Measurements from ENCODE around the gene CIAO2B.

Gene CIAO2B

GRCh38 chr16:66913081-66913480 is 21.1 kb downstream of the CIAO2B start:
- H3K27me3 ChIP-seq (ENCODE audit: insufficient read depth, low read length, poor library complexity): no peaks in the 10 kb centered on the region
- 0 out of 2 replicates have a peak, but pooled peaks cover 3% of the 10 kb centered on the region for H4K20me1 ChIP-seq (ENCODE audit: insufficient read depth, low read length)
- no peaks in the 10 kb centered on the region for H3K4me1 ChIP-seq (ENCODE audit: insufficient read depth, low read length)
- H3K9me3 ChIP-seq (ENCODE audit: insufficient read depth, low read length, severe bottlenecking): no peaks in the 10 kb centered on the region
- no peaks in the 10 kb centered on the region for H3K36me3 ChIP-seq (ENCODE audit: insufficient read depth, low read length)
- H2AFZ ChIP-seq (ENCODE audit: low read depth, low read length): no peak overlapping the region
- H3K4me2 ChIP-seq (ENCODE audit: insufficient read depth, low read length): no peak overlapping the region
- ATAC-seq (ENCODE audit: insufficient read depth, low read depth) (no peak), DNase-seq (no peak)
- no peak overlapping the region for H3K4me3 ChIP-seq (ENCODE audit: low read depth in 1 of 2, low read length in 2 of 2)
- H3K9ac ChIP-seq (ENCODE audit: low read depth, low read length): no peak overlapping the region
- H3K27ac ChIP-seq (ENCODE audit: low read length): no peak overlapping the region
- no peak for TF ChIP-seq EZH2 (IDR thresholded peaks at IDR 0.05; ENCODE audit: borderline replicate concordance, low read depth, low read length, severe bottlenecking)
- TF ChIP-seq, protein P1, sequence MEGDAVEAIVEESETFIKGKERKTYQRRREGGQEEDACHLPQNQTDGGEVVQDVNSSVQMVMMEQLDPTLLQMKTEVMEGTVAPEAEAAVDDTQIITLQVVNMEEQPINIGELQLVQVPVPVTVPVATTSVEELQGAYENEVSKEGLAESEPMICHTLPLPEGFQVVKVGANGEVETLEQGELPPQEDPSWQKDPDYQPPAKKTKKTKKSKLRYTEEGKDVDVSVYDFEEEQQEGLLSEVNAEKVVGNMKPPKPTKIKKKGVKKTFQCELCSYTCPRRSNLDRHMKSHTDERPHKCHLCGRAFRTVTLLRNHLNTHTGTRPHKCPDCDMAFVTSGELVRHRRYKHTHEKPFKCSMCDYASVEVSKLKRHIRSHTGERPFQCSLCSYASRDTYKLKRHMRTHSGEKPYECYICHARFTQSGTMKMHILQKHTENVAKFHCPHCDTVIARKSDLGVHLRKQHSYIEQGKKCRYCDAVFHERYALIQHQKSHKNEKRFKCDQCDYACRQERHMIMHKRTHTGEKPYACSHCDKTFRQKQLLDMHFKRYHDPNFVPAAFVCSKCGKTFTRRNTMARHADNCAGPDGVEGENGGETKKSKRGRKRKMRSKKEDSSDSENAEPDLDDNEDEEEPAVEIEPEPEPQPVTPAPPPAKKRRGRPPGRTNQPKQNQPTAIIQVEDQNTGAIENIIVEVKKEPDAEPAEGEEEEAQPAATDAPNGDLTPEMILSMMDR (IDR thresholded peaks at IDR 0.05; ENCODE audit: borderline replicate concordance, extremely low read depth, low read length, poor library complexity, severe bottlenecking): peak; percentile 8
- no peaks in the 10 kb centered on the region for H3K79me2 ChIP-seq (ENCODE audit: insufficient read depth, low read length)

DNA sequence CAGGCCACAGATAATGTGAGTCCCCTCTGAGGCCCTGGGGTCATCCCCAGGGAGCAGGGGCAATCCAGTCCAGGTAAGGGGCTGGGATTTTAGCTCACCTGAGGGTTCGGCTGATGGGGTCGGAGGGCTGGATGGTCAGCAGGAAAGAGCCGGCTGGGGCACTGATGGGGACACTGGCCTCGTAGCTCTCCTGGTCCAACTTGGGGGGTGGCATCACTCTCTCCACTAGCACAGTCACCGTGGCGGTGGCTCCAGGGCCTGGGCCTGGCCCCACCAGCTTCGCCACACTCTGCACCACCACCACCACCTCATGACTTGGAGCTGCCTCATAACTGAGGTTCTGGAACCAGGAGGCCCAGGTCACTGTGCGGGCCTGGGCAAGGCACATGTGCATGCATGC is 22.4 kb downstream of the CIAO2B start:
- H3K27ac ChIP-seq (ENCODE audit: low read length): no peak overlapping the region
- H2AFZ ChIP-seq (ENCODE audit: low read depth, low read length): no peak overlapping the region
- H3K79me2 ChIP-seq (ENCODE audit: insufficient read depth, low read length): no peaks in the 10 kb centered on the region
- H3K36me3 ChIP-seq (ENCODE audit: insufficient read depth, low read length): no peaks in the 10 kb centered on the region
- no peaks in the 10 kb centered on the region for H3K4me1 ChIP-seq (ENCODE audit: insufficient read depth, low read length)
- DNase-seq: no peak
- H3K4me2 ChIP-seq (ENCODE audit: insufficient read depth, low read length): no peak overlapping the region
- ATAC-seq (ENCODE audit: insufficient read depth, low read depth): no peak
- H3K9me3 ChIP-seq (ENCODE audit: insufficient read depth, low read length, severe bottlenecking): no peaks in the 10 kb centered on the region
- no peaks in the 10 kb centered on the region for H4K20me1 ChIP-seq (ENCODE audit: insufficient read depth, low read length)
- H3K27me3 ChIP-seq (ENCODE audit: insufficient read depth, low read length, poor library complexity): no peaks in the 10 kb centered on the region
- H3K9ac ChIP-seq (ENCODE audit: low read depth, low read length): no peak overlapping the region
- TF ChIP-seq EZH2 (IDR thresholded peaks at IDR 0.05; ENCODE audit: borderline replicate concordance, low read depth, low read length, severe bottlenecking): no peak
- TF ChIP-seq, protein P1 (IDR thresholded peaks at IDR 0.05; ENCODE audit: borderline replicate concordance, extremely low read depth, low read length, poor library complexity, severe bottlenecking): no peak
- no peak overlapping the region for H3K4me3 ChIP-seq (ENCODE audit: low read depth in 1 of 2, low read length in 2 of 2)

GRCh38 chr16:66911112-66911511 is 23.1 kb downstream of the CIAO2B start:
- no peak for DNase-seq
- ATAC-seq (ENCODE audit: insufficient read depth, low read depth): no peak
- Histone ChIP-seq H2AFZ (ENCODE audit: low read depth, low read length) (no peak overlapping the region), H3K4me1 (ENCODE audit: insufficient read depth, low read length) (no peaks in the 10 kb centered on the region), H3K4me3 (ENCODE audit: low read depth in 1 of 2, low read length in 2 of 2) (no peak overlapping the region), H3K9me3 (ENCODE audit: insufficient read depth, low read length, severe bottlenecking) (no peaks in the 10 kb centered on the region), H4K20me1 (ENCODE audit: insufficient read depth, low read length) (no peaks in the 10 kb centered on the region), H3K4me2 (ENCODE audit: insufficient read depth, low read length) (no peak overlapping the region), H3K27me3 (ENCODE audit: insufficient read depth, low read length, poor library complexity) (no peaks in the 10 kb centered on the region), H3K9ac (ENCODE audit: low read depth, low read length) (no peak overlapping the region), H3K27ac (ENCODE audit: low read length) (no peak overlapping the region), H3K79me2 (ENCODE audit: insufficient read depth, low read length) (no peaks in the 10 kb centered on the region), H3K36me3 (ENCODE audit: insufficient read depth, low read length) (no peaks in the 10 kb centered on the region)
- TF ChIP-seq EZH2 (IDR thresholded peaks at IDR 0.05; ENCODE audit: borderline replicate concordance, low read depth, low read length, severe bottlenecking): no peak
- TF ChIP-seq, protein P1 (IDR thresholded peaks at IDR 0.05; ENCODE audit: borderline replicate concordance, extremely low read depth, low read length, poor library complexity, severe bottlenecking): no peak

All from DND-41 (cell line).